Measurements from ENCODE around the gene DPH6. TPM values are rescaled to one million over a fixed set of nuclear protein-coding genes. Genes with fewer than 3 reads are reported as not detected.

DPH6 gene
- total and polyA plus RNA-seq, 8 donors: 2.6 to 15.1 (median 11.8) TPM

- Histone ChIP-seq H3K9me3 (no peaks in the 10 kb centered on the region), H3K4me3 (no peak overlapping the region), H3K36me3 (no peaks in the 10 kb centered on the region), H3K4me1 (no peaks in the 10 kb centered on the region), H3K27me3 (no peaks in the 10 kb centered on the region), H3K27ac (no peak overlapping the region)
- ATAC-seq (no peak), DNase-seq (no peak), FAIRE-seq (no peak)
- intact Hi-C loops (cut with DNase I): no loop called here
- TF ChIP-seq CTCF (IDR thresholded peaks at IDR 0.05): no peak
These were observed 222.8 kb downstream of the DPH6 start for GRCh38 chr15:35323141-35323540.

GRCh38 chr15:35321926-35322325 is 224.0 kb downstream of the DPH6 start:
- Histone ChIP-seq H3K36me3 (no peaks in the 10 kb centered on the region), H3K4me3 (no peak overlapping the region), H3K9me3 (no peaks in the 10 kb centered on the region), H3K4me1 (no peaks in the 10 kb centered on the region), H3K27ac (no peak overlapping the region), H3K27me3 (no peaks in the 10 kb centered on the region)
- intact Hi-C loops (cut with DNase I): no loop called here
- FAIRE-seq: no peak
- no peak for TF ChIP-seq CTCF (IDR thresholded peaks at IDR 0.05)
- WGBS, 2 donors: 94 to 96% methylated on average over 2 of the region's 2 CpGs
- ATAC-seq: no peak
- no peak for DNase-seq

GRCh38 chr15:35320911-35321310 is 225.1 kb downstream of the DPH6 start:
- Histone ChIP-seq H3K4me3 (no peak overlapping the region), H3K36me3 (no peaks in the 10 kb centered on the region), H3K9me3 (no peaks in the 10 kb centered on the region), H3K27me3 (no peaks in the 10 kb centered on the region), H3K4me1 (no peaks in the 10 kb centered on the region), H3K27ac (no peak overlapping the region)
- no peak for TF ChIP-seq CTCF (IDR thresholded peaks at IDR 0.05)
- no peak for DNase-seq
- no peak for ATAC-seq
- FAIRE-seq: no peak
- intact Hi-C loops (cut with DNase I): no loop called here

Small RNA genes lying within 50 kb of the gene (microRNA-seq; reads per million reads assigned to microRNA genes)
- gene MIR3942: 0 reads per million in 2 donors
